Subcutaneous adipose tissue (tissue), 4 donors: ENCODE results near the gene VSIG10. TPM values are rescaled to one million over a fixed set of nuclear protein-coding genes. Genes with fewer than 3 reads are reported as not detected.

Experiments
- CTCF ChIP-seq: fragments of 450-650 bp; IDR thresholded peaks from one replicate; pipeline ENCODE4 v1.5.1; 2016; ENCODE audit warnings: low read depth, mild to moderate bottlenecking, control low read depth, antibody characterized with exemption, moderate library complexity
- total RNA-seq, 4 donors: library from RNA; depleted of rRNA; stranded (reverse); fragments of >200 nt; gene quantifications; one replicate each; pipeline ENCODE4 v1.1.0, GENCODE V29; 2016

VSIG10 gene
- total RNA-seq, 4 donors from 2014 or later: 21.8 to 58.0 (median 29.5) TPM

DNA sequence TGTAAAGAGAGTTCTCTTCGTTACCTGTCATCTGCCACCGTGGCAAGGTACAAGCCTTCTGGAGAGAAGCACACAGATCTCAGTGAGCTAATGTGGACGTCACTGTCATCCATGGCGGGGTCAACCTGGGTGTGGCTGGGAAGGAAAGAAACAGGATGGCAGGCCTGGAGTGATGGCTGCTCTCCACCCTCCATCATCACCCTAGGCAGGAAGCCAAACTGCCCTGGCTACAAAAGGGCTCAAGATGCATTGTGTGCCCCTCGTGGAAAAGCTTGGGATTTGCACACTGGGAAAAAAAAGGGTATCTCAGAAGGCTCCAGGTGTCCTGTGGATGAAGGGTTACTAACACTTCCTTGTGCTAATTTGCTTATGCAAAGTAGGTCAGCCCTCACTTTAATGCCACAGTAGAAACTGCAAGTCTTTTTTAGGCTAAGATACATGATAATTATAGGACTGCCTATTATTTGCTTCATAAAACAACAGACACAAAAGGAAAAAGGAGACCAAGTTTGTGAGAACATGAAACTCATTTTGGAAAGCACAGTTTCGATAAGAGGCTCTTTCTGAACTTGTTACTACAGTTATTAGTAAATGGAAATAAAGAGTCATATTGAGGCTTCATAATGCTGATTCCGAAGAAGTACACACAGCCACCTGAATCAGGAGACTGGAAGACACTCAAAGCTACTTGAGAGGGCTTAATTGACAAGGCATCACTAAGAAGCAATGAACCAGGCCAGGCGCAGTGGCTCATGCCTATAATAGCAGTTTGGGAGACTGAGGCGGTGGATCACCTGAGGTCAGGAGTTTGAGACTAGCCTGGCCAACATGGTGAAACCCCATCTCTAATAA, 68.4 kb downstream of the VSIG10 start:
- no peak for TF ChIP-seq CTCF

- TF ChIP-seq CTCF: no peak
Measured at GRCh38 chr12:118034429-118035189, 69.2 kb downstream of the VSIG10 start.

GRCh38 chr12:118033902-118034301, 69.9 kb downstream of the VSIG10 start:
- no peak for TF ChIP-seq CTCF

- no peak for TF ChIP-seq CTCF
Measured at GRCh38 chr12:118033323-118033722, 70.5 kb downstream of the VSIG10 start.

GRCh38 chr12:118032188-118032587, 71.6 kb downstream of the VSIG10 start:
- no peak for TF ChIP-seq CTCF

GRCh38 chr12:118029166-118029565, 74.6 kb downstream of the VSIG10 start:
- TF ChIP-seq CTCF: no peak

GRCh38 chr12:118025168-118025567, 78.6 kb downstream of the VSIG10 start:
- no peak for TF ChIP-seq CTCF
